NCI-H774 (cell line): Measurements from ENCODE around the gene GH1.
"Not testable (repeated sequence)": the region's sequence is repeated elsewhere in the genome, so short reads cannot be mapped to it uniquely, and the experiment has no call there.

Experiments used
- DNase-seq: peaks from one replicate; lab custom pipeline; 2025; lab: John Stamatoyannopoulos, UW

The GH1 gene

DNA sequence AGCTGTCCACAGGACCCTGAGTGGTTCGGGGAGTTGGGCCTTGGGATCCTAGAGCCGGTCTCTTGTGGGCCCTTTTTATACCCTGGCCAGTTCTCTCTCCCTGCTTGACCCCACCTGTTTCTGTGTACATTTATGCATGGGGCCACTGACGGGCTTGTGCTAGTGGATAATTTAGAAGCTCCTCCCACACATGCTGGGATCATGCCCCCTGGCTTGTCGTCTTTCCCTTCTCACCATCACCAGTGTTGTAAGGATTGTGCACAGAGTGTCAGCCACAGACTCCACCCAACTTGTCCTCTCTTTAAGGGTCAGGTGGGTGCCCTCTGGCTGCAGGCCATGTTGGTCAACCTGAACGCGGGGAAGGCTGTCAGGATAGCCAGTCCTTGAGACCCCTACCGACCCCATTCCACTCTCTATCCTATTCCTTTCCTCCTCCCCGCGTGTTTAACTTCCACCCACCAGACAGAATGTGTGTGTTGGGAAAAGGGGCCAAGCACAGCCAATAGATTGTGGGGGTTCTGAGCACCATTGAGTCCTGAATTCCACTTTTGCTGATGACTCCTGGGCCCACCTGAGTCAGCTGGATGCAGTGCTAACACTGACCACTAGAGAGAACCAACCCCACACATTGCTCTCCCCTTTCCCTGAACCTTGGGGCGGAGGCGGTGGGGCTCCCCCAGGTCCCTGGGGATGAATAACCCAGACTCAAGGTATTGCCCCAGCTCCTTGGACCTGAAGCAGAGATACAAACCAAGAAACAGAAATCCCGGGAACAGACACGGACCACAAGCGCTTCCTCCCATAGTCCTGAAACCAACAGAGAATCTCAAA, 21.9 kb downstream of the GH1 start, which contains the start of gene CSH1:
Gene CSH1, minus strand, starts transcription at position 51 of the 831 bp plus-strand sequence. CDS start 63 bp downstream, outside the sequence.
- not testable (repeated sequence) for DNase-seq

DNA sequence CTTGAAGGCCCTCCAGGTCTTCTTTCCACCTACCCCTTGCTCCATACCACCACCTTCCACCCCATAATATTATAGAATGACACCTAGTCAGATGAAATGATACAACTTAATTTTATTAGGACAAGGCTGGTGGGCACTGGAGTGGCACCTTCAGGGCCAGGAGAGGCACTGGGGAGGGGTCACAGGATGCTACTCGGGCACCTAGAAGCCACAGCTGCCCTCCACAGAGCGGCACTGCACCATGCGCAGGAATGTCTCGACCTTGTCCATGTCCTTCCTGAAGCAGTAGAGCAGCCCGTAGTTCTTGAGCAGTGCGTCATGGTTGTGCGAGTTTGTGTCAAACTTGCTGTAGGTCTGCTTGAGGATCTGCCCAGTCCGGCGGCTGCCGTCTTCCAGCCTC, 23.8 kb downstream of the GH1 start:
- not testable (repeated sequence) for DNase-seq

DNA sequence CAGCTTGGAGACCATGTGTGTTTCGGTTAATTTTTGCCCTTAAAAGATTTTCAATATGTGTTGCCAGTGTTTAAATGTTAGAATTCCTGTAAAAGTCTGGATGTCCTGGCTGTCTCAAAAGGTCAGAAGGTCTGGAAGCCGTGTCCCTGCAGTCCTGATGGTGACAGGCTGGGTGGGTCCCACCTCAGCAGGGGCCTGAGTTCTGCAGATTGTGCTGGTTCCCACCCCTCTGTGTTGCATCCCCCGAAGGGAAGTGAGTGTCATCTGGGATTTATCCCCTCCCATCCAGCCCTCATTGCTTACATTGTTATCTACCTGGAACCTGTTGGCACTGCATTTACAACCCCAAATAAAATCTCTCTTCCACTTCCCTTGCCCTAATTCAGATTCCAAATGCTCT, 24.6 kb downstream of the GH1 start:
- DNase-seq, result not testable (repeated sequence)

DNA sequence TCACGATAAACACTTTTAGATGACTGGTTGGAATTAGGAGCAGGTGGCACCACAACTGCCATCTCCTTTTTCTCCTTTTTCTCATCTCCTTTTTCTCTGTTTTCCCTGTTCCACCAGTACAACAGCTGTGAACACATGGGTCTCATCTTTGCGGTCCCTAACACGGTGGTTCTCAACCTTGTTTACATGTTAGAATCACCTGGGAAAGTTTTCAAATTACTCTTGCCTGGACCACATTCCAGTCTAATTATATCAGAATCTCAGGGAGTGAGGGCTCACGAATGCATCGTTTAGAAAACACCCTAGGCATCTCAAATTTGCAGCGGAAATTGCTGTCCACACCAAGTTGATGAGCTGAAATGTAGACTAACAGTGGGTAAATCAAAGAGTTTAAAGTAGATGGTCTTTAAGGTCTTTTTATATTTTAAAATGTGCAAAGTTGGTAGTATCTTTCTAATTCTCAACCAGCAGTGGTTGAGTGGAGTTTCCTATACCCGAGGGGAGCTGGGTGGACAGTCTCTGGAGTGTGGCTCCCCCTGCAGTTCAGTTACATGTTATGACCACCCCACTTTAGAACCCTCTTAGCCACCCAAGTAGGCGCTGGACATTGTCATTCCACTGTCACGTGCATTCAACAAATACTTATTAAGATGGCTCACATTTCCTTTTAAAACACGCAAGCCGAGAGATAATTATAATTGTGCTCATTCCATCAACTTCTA, 26.2 kb downstream of the GH1 start:
- not testable (repeated sequence) for DNase-seq

DNA sequence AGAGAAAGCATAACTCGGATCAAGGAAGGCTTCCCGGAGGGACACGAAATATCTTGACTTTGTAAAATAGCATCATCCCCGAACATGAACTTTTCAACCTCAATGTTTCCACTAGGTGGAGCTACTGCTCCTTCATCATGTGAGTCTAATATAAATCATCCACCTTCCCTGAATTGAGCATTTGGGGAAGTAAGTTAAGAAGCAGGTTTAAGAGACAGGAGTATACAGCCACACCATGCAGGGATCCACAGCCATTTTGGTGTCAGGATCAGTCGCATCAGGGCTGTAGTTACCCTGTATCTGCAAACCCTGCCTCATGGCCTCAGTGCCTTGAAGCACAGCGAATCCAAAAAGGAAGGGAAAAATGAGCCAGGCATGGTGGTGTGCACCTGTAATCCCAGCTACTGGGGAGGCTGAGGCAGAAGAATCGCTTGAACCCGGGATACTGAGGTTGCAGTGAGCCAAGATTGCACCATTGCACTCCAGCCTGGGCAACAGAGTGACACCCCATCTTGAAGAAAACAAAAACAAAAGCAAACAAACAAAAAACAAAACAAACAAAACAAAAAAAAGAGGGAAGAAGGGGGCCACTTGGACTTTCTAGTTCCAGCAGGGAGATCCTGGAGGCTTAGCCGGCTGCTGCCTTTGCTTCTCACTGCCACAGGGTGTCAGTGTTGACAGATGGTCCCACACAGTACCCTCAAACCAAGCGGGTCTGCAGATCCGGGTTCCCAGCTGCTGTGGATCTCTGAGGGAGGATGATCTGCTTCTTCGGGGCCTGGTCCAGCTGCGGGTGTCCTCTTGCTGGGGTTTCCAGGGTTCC, 29.4 kb downstream of the GH1 start:
- peak; percentile 18 for DNase-seq

DNA sequence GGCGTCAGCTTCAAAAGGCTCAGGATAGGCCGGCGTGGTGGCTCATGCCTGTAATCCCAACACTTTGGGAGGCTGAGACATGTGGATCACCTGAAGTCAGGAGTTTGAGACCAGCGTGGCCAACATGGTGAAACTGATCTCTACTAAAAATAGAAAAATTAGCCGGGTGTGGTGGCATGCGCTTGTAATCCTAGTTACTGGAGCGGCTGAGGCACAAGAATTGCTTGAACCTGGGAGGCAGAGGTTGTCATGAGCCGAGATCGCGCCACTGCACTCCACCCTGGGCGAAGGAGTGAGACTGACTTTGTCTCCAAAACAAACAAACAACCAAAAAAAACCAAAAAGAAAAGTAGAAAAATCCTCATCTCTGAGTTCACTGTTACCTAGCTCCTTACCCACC, 33.5 kb downstream of the GH1 start:
- not testable (repeated sequence) for DNase-seq

DNA sequence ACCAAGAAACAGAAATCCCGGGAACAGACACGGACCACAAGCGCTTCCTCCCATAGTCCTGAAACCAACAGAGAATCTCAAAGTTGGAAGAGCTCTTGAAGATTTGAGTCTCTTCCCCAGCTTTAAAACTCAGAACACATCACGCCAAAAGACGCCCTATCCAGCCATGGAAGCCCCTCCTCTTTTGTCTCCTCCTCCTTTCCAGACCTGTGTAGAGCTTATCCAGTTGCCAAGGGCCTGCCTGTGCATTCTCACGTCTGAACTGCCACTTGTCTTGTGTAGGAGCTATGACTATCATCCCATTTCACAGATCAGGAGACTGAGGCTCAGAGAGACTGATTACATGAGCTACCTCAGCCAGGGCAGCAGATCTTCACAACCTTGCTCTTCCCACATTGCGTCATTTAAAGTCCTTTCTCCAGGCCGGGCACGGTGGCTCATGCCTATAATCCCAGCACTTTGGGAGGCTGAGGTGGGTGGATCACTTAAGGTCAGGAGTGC, 36.0 kb downstream of the GH1 start:
- not testable (repeated sequence) for DNase-seq

DNA sequence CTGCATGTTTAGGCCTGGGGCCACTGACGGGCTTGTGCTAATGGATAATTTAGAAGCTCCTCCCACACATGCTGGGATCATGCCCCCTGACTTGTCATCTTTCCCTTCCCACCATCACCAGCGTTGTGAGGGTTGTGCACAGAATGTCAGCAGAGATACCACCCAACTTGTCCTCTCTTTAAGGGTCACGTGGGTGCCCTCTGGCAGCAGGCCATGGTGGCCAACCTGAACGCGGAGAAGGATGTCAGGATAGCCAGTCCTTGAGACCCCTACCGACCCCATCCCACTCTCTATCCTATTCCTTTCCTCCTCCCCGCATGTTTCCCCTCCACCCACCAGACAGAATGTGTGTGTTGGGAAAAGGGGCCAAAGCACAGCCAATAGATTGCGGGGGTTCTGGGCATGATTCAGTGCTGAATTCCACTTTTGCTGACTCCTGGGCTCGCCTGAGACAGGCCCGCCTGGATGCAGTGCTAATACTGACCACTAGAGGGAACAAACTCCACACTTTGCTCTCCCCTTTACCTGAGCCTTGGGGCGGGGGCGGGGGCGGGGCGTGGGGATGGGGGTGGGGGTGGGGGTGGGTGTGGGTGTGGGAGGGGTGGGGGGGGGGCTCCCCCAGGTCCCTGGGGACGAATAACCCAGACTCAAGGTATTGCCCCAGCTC, 36.6 kb downstream of the GH1 start, which contains the start of gene GH2:
Gene GH2, minus strand, starts transcription at position 10 of the 667 bp plus-strand sequence. CDS start 143 bp downstream, outside the sequence.
- DNase-seq, result peak; percentile 26

DNA sequence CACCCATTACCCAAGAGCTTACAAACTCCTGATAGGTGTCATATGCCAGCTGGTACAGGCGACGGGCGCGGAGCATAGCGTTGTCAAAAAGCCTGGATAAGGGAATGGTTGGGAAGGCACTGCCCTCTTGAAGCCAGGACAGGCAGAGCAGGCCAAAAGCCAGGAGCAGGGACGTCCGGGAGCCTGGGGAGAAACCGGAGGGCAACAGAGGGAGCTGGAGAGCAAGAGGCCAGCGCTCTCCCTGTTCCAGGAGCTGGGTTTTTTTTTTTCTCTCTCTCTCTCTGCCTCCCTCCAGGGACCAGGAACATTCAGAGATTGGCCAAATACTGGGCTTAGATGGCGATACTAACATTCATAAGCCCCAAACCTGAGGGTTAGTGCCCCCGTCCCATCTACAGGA, 37.3 kb downstream of the GH1 start:
- not testable (repeated sequence) for DNase-seq

DNA sequence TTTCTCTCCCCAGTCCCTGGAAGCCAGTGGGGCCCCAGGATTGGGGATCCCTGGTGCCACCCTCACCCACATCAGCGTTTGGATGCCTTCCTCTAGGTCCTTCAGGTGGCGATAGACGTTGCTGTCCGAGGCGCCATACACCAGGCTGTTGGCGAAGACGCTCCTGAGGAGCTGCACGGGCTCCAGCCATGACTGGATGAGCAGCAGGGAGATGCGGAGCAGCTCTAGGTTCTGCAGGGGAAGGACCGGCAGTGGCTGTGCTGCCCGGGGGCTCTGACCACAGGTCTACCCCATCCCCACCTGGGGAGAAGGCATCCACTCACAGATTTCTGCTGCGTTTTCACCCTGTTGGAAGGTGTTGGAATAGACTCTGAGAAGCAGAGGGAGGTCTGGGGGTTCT, 37.9 kb downstream of the GH1 start:
- DNase-seq, result no peak

DNA sequence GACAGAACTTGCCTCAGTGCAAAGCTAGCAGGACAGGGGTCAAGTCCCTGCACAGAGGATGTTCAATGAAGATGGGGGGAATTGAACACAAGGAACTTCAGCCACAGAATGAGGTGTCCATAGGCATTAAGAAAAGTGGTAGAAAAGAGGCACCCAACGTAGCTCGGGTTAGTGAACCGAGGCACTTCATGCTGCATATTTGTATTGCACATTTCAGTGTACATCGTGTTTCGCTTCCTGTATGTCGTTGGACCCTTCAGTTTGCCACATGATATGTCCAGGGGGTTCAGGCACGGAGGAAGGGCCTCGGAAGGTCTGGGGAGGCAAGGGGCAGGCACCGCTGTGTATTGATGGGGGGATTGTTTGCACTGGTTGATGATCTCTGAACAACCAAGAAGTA, 40.2 kb downstream of the GH1 start:
- DNase-seq, result not testable (repeated sequence)

DNA sequence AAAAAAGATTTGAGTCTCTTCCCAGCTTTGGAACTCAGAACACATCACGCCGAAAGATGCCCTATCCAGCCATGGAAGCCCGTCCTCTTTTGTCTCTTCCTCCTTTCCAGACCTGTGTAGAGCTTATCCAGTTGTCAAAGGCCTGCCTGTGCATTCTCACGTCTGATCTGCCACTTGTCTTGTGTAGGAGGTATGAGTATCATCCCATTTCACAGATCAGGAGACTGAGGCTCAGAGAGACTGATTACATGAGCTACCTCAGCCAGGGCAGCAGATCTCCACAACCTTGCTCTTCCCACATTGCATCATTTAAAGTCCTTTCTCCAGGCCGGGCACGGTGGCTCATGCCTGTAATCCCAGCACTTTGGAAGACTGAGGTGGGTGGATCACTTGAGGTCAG, 43.9 kb downstream of the GH1 start:
- DNase-seq, result not testable (repeated sequence)

DNA sequence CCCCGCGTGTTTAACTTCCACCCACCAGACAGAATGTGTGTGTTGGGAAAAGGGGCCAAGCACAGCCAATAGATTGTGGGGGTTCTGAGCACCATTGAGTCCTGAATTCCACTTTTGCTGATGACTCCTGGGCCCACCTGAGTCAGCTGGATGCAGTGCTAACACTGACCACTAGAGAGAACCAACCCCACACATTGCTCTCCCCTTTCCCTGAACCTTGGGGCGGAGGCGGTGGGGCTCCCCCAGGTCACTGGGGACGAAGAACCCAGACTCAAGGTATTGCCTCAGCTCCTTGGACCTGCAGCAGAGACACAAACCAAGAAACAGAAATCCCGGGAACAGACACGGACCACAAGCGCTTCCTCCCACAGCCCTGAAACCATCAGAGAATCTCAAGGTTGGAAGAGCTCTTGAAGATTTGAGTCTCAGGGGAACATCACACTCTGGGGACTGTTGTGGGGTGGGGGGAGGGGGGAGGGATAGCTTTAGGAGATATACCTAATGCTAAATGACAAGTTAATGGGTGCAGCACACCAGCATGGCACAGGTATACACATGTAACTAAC, 44.5 kb downstream of the GH1 start:
- DNase-seq, result not testable (repeated sequence)

DNA sequence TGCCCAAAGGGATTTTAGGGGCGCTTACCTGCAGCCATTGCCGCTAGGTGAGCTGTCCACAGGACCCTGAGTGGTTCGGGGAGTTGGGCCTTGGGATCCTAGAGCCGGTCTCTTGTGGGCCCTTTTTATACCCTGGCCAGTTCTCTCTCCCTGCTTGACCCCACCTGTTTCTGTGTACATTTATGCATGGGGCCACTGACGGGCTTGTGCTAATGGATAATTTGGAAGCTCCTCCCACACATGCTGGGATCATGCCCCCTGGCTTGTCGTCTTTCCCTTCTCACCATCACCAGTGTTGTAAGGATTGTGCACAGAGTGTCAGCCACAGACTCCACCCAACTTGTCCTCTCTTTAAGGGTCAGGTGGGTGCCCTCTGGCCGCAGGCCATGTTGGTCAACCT, 45.1 kb downstream of the GH1 start, which contains the start of gene CSH2:
Gene CSH2, minus strand, starts transcription at position 101 of the 400 bp plus-strand sequence. Its CDS starts 63 bp downstream, at position 38.
- not testable (repeated sequence) for DNase-seq

DNA sequence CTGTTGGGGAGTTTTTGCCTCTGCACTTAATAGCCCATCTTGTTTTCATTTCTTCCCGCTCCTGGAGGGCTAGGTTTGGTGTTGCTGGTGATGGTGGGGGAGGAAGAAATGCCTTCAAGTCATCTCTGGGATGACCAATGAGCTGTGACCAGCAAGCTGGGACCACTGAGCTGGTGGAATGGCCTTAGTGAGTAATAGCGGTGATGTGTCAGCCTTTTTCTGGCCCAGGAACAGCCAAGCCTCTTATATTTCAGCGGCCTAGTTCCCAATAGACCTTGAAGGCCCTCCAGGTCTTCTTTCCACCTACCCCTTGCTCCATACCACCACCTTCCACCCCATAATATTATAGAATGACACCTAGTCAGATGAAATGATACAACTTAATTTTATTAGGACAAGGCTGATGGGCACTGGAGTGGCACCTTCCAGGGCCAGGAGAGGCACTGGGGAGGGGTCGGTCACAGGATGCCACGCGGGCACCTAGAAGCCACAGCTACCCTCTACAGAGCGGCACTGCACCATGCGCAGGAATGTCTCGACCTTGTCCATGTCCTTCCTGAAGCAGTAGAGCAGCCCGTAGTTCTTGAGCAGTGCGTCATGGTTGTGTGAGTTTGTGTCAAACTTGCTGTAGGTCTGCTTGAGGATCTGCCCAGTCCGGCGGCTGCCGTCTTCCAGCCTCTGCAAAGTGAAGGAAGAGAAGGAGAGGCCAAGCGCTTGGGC, 46.8 kb downstream of the GH1 start:
- not testable (repeated sequence) for DNase-seq

DNA sequence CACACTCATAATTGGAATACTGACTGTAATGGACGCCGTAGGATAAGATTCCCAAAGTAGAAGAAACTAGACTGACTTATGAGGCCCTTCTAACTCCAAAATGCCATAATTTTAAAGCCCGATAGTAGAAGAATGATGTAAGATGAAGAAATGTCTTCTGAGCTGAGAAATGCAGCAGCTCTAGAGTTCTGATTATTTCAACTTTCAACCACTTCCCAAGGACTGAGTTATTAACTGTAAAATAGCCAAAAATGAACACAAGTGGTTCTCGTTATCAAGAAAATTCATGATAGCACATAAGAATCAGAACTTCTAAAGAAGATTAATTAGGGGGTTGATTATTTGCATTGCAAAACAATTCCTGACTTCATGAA, 48.4 kb downstream of the GH1 start:
- DNase-seq, result not testable (repeated sequence)

DNA sequence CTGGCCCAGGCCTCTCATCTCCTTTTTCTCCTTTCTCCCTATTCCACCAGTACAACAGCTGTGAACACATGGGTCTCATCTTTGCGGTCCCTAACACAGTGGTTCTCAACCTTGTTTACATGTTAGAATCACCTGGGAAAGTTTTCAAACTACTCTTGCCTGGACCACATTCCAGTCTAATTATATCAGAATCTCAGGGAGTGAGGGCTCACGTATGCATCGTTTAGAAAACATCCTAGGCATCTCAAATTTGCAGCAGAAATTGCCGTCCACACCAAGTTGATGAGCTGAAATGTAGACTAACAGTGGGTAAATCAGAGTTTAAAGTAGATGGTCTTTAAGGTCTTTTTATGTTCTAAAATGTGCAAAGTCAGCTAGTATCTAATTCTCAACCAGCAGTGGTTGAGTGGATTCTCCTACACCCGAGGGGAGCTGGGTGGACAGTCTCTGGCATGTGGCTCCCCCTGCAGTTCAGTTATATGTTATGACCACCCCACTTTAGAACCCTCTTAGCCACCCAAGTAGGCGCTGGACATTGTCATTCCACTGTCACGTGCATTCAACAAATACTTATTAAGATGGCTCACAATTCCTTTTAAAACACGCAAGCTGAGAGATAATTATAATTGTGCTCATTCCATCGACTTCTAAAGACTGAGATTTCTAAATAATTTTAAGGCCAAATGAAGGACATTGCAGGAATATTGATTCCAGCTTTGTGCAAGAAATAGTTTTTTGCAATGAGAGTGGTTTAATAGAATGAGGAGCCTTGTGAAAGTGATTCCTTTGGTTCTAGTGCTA, 48.9 kb downstream of the GH1 start:
- not testable (repeated sequence) for DNase-seq
